Fibroblast of skin of right biceps (primary cell): Measurements from ENCODE around the gene KIAA1614.

Source experiments
- DNase-seq: peaks from one replicate; pipeline ENCODE4 v3.0.0-alpha.2; 2013

Gene KIAA1614

GRCh38 chr1:180909005-180909414 is 3.7 kb upstream of the KIAA1614 start:
- DNase-seq = no peak

- no peak for DNase-seq
These were observed 3.2 kb upstream of the KIAA1614 start for GRCh38 chr1:180909462-180909976.

GRCh38 chr1:180911640-180912191 is 981 bp upstream of the KIAA1614 start:
- peak; percentile 63 for DNase-seq

DNA sequence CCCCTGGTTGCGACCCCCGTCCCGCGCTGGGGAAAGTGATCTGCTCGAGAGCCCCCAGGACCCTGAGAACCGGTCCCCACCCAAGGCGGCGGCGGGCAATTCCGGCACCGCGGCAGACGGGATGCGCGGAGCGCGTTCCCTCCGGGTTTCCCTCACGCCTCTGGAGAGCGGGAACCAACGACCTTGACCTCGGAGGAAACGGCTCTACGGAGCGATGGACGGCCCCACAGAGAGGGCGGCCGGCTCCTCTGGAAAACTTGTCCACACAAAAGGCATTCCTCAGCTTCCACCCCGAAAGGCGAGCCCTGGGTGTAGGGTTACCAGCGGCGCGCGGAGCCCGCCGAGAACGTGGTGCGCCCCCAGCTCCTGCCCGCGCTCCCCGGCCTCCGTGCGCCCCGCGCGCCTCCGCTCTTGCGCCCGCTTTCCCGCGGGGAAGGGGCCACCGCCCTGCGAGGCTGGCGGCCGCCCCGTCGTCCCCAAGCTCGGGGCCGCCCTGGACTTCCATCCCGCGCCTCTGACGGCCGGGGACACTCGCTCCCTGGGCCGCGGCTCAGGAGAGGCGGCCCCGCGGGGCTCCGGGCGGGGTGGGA is 391 bp upstream of the KIAA1614 start:
- peak; percentile 59 for DNase-seq

GRCh38 chr1:180915426-180915965 is 2.8 kb downstream of the KIAA1614 start:
- no peak for DNase-seq

DNA sequence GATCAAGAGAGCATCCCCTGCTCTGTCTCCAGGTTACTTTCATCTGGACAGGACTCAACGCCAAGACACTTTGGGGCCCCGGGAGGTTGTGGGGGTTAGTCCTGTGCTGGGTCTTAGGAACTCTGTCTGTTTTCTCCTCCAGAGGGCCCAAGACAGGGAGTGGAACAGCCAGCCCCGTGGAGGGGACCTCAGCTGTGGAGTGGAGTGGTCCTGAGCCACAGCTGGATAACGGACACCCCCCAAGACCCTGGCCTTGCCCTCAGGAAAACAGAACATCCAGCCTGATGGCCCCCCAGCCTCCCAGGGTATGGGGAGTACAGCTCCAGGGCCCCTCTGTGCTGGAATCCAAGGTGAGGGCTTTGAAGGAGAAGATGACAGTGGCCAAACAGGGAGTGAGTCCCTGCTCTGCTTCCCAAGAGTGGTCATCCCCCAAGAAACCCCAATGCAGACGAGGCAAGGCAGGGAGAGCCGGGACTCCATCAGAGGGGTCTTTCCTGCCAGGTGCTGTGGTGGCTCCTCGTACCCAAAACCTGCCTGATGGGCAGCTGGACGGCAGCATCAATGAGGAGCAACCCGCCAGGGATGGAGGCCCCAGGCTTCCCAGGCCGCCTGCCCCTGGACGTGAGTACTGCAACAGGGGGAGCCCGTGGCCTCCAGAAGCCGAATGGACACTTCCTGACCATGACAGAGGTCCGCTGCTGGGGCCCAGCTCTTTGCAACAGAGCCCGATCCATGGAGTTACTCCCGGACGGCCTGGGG is 3.5 kb downstream of the KIAA1614 start:
- DNase-seq = no peak

GRCh38 chr1:180916771-180917170 is 4.1 kb downstream of the KIAA1614 start:
- DNase-seq = no peak

DNA sequence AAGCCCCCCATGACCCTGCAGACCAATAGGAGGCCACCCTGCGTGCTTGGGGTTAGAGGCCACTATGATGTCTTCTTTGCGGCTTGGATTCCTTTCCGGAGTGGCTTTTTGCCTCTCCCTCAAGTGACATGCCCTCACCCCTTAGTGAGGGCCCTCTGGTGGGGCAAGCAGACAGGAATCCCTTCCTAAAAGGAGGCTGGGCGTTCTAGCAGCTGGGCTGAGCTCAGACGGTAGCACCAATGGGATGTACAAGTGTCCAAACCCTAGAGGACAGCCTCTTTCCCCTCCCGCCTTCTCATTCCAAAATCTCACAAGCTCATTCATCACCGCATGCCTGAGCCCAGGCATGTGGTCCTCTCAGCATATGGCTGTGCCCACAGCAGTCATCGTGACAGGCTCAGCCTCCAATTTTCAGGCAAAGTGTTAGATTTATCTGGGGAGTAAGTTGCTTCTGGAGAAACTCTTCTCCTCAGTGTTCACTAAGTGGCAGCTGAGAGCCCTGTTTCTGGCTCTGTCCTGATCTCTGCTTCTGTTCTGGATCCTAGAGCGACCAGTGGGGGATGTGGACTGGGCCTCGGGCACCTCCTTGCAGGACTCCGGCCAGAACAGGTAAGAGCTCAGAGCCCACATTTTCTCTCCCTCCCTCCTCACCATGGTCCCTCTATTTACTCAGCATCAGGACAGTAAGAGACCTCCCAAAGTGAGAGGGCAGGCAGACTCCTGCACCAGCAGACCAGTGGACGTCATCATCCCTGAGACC is 4.8 kb downstream of the KIAA1614 start:
- DNase-seq = peak; percentile 60

- DNase-seq = no peak
These were observed 5.8 kb downstream of the KIAA1614 start for GRCh38 chr1:180918519-180918918.

DNA sequence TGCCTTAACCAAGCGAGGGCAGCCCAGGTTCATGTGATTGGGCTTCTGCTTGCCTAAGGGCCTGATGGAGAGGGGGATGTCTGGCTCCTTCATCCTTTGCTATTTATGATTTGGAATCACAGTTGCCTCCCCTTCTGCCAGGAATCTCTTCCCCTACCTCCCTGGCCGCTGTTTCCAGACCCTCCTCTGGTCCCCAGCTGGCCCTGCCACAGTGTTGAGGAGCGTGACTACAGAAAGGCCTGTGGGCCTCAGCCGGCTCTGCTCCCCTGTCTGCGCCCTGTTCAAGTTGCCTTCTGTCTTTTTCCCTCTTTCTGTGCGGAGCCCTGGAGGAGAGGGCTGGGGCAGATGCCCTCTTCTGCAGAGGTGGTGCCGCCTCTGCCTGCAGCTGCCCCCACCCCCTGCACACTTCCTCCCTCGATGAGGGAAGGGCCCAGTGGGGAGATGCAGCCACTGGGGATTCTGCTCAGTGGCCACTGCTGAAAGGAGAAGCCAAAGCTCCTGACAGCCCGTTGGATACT is 6.5 kb downstream of the KIAA1614 start:
- no peak for DNase-seq

DNA sequence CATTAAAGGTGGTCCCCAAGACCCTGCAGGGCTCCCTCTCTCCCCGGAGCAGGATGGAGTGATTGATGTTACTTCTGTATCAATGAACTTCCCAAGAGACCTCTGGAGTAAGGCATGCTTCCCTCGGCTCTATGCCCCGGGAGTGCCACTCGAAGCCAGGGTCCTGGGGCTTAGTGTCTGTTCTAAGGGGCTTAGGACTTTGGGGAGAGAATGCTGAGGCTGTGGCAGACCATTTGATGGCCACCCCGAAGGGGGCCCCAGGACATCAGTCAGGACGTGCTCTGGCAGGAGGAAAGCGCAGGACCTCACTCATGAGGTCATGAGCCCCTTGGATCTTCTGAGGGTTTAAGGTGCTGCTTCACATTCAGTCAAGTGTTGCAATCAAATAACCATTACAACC is 7.5 kb downstream of the KIAA1614 start:
- no peak for DNase-seq

DNA sequence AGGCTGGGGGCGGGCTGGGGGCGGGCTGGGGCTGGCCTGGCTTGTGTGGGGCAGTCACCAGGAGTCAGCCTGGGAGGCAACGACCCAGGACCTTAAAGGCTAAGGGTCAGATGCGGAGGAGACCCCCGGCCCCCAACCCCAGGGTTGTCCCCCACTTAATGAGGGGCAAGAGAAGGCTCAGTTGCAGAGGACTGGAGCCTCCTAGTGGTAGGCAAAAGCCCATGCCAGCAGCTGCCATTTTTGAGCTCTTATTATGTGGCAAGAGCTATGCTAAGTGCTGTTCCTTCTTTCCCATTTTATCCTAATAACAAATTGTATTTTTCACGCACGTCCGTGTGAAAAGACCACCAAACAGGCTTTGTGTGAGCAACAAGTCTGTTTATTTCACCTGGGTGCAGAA is 8.0 kb downstream of the KIAA1614 start:
- DNase-seq = no peak

GRCh38 chr1:180921386-180921785 is 8.7 kb downstream of the KIAA1614 start:
- DNase-seq = no peak

- no peak for DNase-seq
These were observed 9.4 kb downstream of the KIAA1614 start for GRCh38 chr1:180921891-180922630.

- DNase-seq = no peak
These were observed 9.9 kb downstream of the KIAA1614 start for GRCh38 chr1:180922631-180923015.

GRCh38 chr1:180923021-180923841 is 10.5 kb downstream of the KIAA1614 start:
- peak; percentile 49 for DNase-seq

DNA sequence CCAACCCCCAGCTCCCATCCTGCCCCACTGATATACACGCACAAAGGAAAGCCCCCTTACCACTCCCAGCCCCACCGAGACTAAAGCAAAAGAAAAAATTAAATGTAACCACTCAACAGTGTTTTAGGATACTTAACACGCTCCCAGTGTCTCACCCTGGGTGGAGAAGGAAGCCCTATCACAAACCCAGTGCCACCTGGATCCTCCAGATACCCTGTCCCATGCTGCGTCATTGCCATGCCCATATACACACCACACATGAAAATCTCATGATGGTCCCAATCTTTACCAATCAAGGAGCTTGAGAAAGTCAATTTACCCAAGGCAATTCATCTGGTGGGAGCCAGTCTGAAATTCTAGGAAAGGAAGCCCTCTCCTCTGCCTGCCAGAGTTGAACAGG is 11.2 kb downstream of the KIAA1614 start:
- DNase-seq = no peak

GRCh38 chr1:180924939-180925338 is 12.2 kb downstream of the KIAA1614 start:
- DNase-seq = no peak

- DNase-seq = no peak
These were observed 12.9 kb downstream of the KIAA1614 start for GRCh38 chr1:180925471-180926051.

- peak; percentile 28 for DNase-seq
These were observed 13.7 kb downstream of the KIAA1614 start for GRCh38 chr1:180926164-180926981.
